IMR-90 (cell line): Measurements from ENCODE around the gene AHI1. TPM values are rescaled to one million over a fixed set of nuclear protein-coding genes. Genes with fewer than 3 reads are reported as not detected.

Source experiments
- ATAC-seq: fragments of 200-7000 bp; cut with Tn5 transposase; 2 replicates; pipeline ENCODE4 v1.9.1; 2020; ENCODE audit warnings: low read depth, mild to moderate bottlenecking, moderate library complexity
- BruUV-seq: library from RNA; stranded (reverse); fragments of 400-500 nt; replicated peaks from 2 replicates; lab custom pipeline; 2021; lab: Mats Ljungman, UMichigan
- CTCF ChIA-PET: fragments of 300-600 bp; formaldehyde crosslinking; extraction: SDS; loops from one replicate; lab custom pipeline; 2021; ENCODE audit warnings: antibody characterized with exemption; lab: Yijun Ruan, JAX
- POLR2A ChIA-PET: fragments of 300-600 bp; sonication (Branson Sonifier 250); formaldehyde crosslinking; loops from one replicate; lab custom pipeline; 2022; ENCODE audit warnings: antibody characterized with exemption; ENCODE audit not compliant: unreplicated experiment; lab: Charles Lee
- DNase-seq: peaks from one replicate; pipeline ENCODE4 v3.0.0; 2013
- H2AFZ ChIP-seq: replicated peaks from 2 replicates; pipeline ENCODE3; 2013; ENCODE audit warnings: low read length, mild to moderate bottlenecking; ENCODE audit not compliant: poor library complexity
- H2AK5ac ChIP-seq: 2 replicates; pipeline ENCODE4 v1.6.1; 2013; ENCODE audit warnings: low read depth, low read length, inconsistent platforms
- H2AK9ac ChIP-seq: replicated peaks from 2 replicates; pipeline ENCODE3; 2013; ENCODE audit warnings: mild to moderate bottlenecking, low read depth, low read length, moderate library complexity; ENCODE audit not compliant: poor library complexity
- H2BK120ac ChIP-seq: 2 replicates; pipeline ENCODE4 v1.6.1; 2013; ENCODE audit warnings: low read depth, low read length, inconsistent platforms
- H2BK15ac ChIP-seq: 3 replicates; pipeline ENCODE4 v1.6.1; 2013; ENCODE audit warnings: low read depth, low read length, inconsistent platforms
- H2BK20ac ChIP-seq: 2 replicates; pipeline ENCODE4 v1.6.1; 2013; ENCODE audit warnings: low read depth, mild to moderate bottlenecking, inconsistent platforms, low read length, moderate library complexity
- H2BK5ac ChIP-seq: 2 replicates; pipeline ENCODE4 v1.6.1; 2013; ENCODE audit warnings: mild to moderate bottlenecking, low read depth, low read length, inconsistent platforms; ENCODE audit not compliant: poor library complexity, severe bottlenecking
- H3K14ac ChIP-seq: replicated peaks from 2 replicates; pipeline ENCODE4 v1.6.1; 2013; ENCODE audit warnings: low read depth, low read length, inconsistent platforms
- H3K18ac ChIP-seq: 2 replicates; pipeline ENCODE4 v1.6.1; 2013; ENCODE audit warnings: low read depth, low read length, control low read depth
- H3K23ac ChIP-seq: 2 replicates; pipeline ENCODE4 v1.6.1; 2013; ENCODE audit warnings: low read depth, low read length, inconsistent platforms
- H3K27ac ChIP-seq: 2 replicates; pipeline ENCODE4 v1.5.1; 2013; ENCODE audit warnings: mild to moderate bottlenecking, control low read depth, low read length; ENCODE audit not compliant: insufficient read depth
- H3K27me3 ChIP-seq: 2 replicates; pipeline ENCODE4 v1.6.1; 2013; ENCODE audit warnings: low read length; ENCODE audit not compliant: control insufficient read depth, insufficient read depth
- H3K36me3 ChIP-seq: 2 replicates; pipeline ENCODE4 v1.6.1; 2013; ENCODE audit warnings: low read length, mixed read lengths; ENCODE audit not compliant: control insufficient read depth, insufficient read depth
- H3K4ac ChIP-seq: 2 replicates; pipeline ENCODE4 v1.6.1; 2013; ENCODE audit warnings: low read depth, low read length, inconsistent platforms
- H3K4me1 ChIP-seq: 2 replicates; pipeline ENCODE4 v1.6.1; 2013; ENCODE audit warnings: low read length, mixed read lengths; ENCODE audit not compliant: control insufficient read depth, insufficient read depth
- H3K4me2 ChIP-seq: 2 replicates; pipeline ENCODE4 v1.6.1; 2013; ENCODE audit warnings: low read depth, mild to moderate bottlenecking, control low read depth, low read length, moderate library complexity
- H3K4me3 ChIP-seq: 2 replicates; pipeline ENCODE4 v1.5.1; 2013; ENCODE audit warnings: low read depth, mild to moderate bottlenecking, control low read depth, low read length, moderate library complexity; ENCODE audit not compliant: insufficient read depth
- H3K56ac ChIP-seq: 2 replicates; pipeline ENCODE4 v1.6.1; 2013; ENCODE audit warnings: low read length, inconsistent platforms; ENCODE audit not compliant: insufficient read depth; ENCODE audit errors: extremely low read depth
- H3K79me1 ChIP-seq, 2 experiments: 2 replicates each; pipeline ENCODE4 v1.6.1; 2013; ENCODE audit warnings: low read length in 2 of 2, inconsistent platforms in 1 of 2, low read depth in 1 of 2
- H3K9ac ChIP-seq: 2 replicates; pipeline ENCODE4 v1.6.1; 2013; ENCODE audit warnings: low read depth, low read length, control low read depth
- H3K9me1 ChIP-seq: 2 replicates; pipeline ENCODE4 v1.6.1; 2013; ENCODE audit warnings: low read length, inconsistent platforms; ENCODE audit not compliant: insufficient read depth
- H3K9me3 ChIP-seq: 2 replicates; pipeline ENCODE4 v1.6.1; 2013; ENCODE audit warnings: low read length; ENCODE audit not compliant: control insufficient read depth, insufficient read depth
- H4K20me1 ChIP-seq: 2 replicates; pipeline ENCODE4 v1.6.1; 2013; ENCODE audit warnings: low read length, inconsistent platforms; ENCODE audit not compliant: insufficient read depth
- H4K5ac ChIP-seq: 2 replicates; pipeline ENCODE4 v1.6.1; 2013; ENCODE audit warnings: mild to moderate bottlenecking, low read depth, low read length, control low read depth
- H4K8ac ChIP-seq, 2 experiments: 2 replicates each; pipeline ENCODE4 v1.6.1; 2013; ENCODE audit warnings: low read depth in 2 of 2, low read length in 2 of 2, control low read depth in 1 of 2, inconsistent platforms in 1 of 2
- H4K91ac ChIP-seq: 2 replicates; pipeline ENCODE4 v1.6.1; 2013; ENCODE audit warnings: low read depth, low read length, inconsistent platforms; ENCODE audit not compliant: insufficient read depth
- BHLHE40 ChIP-seq: fragments of 150-350 bp; IDR thresholded peaks from 2 replicates; pipeline ENCODE4 v1.6.1; 2016; ENCODE audit warnings: mild to moderate bottlenecking, low read depth, low read length
- CEBPB ChIP-seq: IDR thresholded peaks from 2 replicates; pipeline ENCODE4 v1.6.1; 2012; ENCODE audit warnings: low read depth, low read length, improper control_type of control experiment
- CHD1 ChIP-seq: IDR thresholded peaks from 2 replicates; pipeline ENCODE4 v1.6.1; 2012; ENCODE audit warnings: low read depth, low read length, improper control_type of control experiment
- FOS ChIP-seq: fragments of 150-350 bp; IDR thresholded peaks from 2 replicates; pipeline ENCODE4 v1.6.1; 2016; ENCODE audit warnings: low read depth, low read length
- MAFK ChIP-seq: IDR thresholded peaks from 2 replicates; pipeline ENCODE4 v1.6.1; 2012; ENCODE audit warnings: low read depth, low read length, improper control_type of control experiment
- MXI1 ChIP-seq: IDR thresholded peaks from 2 replicates; pipeline ENCODE4 v1.6.1; 2012; ENCODE audit warnings: low read depth, mild to moderate bottlenecking, low read length, moderate library complexity, borderline replicate concordance
- NFE2L2 ChIP-seq: fragments of 150-350 bp; IDR thresholded peaks from 2 replicates; pipeline ENCODE4 v1.6.1; 2016; ENCODE audit warnings: low read depth, mild to moderate bottlenecking, low read length
- RAD21 ChIP-seq: IDR thresholded peaks from 2 replicates; pipeline ENCODE4 v1.6.1; 2012; ENCODE audit warnings: low read length, improper control_type of control experiment
- RCOR1 ChIP-seq: IDR thresholded peaks from 2 replicates; pipeline ENCODE4 v1.6.1; 2012; ENCODE audit warnings: mild to moderate bottlenecking, low read length, improper control_type of control experiment; ENCODE audit not compliant: insufficient replicate concordance
- RFX5 ChIP-seq: IDR thresholded peaks from 2 replicates; pipeline ENCODE4 v1.8.0; 2012; ENCODE audit warnings: low read depth, mild to moderate bottlenecking, low read length, moderate library complexity
- SMC3 ChIP-seq: fragments of 150-350 bp; IDR thresholded peaks from 2 replicates; pipeline ENCODE4 v1.6.1; 2016; ENCODE audit warnings: low read depth, mild to moderate bottlenecking, antibody characterized with exemption, low read length, moderate library complexity
- USF2 ChIP-seq: fragments of 150-350 bp; IDR thresholded peaks from 2 replicates; pipeline ENCODE4 v1.6.1; 2017; ENCODE audit warnings: mild to moderate bottlenecking, antibody characterized with exemption, low read length, low read depth
- WGBS, 2 experiments: methylation state at CpG; one replicate each; pipeline versions ENCODE4 v1.1.5 to v1.1.7; 2013; ENCODE audit warnings: missing lambda C conversion rate in 2 of 2; ENCODE audit not compliant: insufficient read length in 1 of 2; ENCODE audit errors: extremely low coverage in 2 of 2; 5-methylcytosine and 5-hydroxymethylcytosine counted together
- dilution Hi-C: fragments of 300-500 bp; cut with HindIII; formaldehyde crosslinking; loops from one replicate; pipeline ENCODE4 v1.14.3; 2018; ENCODE audit warnings: low sequenced_read_pairs; ENCODE audit not compliant: unreplicated experiment
- in situ Hi-C: fragments of 300-500 bp; cut with MboI; formaldehyde crosslinking; loops from 3 replicates; pipeline ENCODE4 v1.14.3; 2019; ENCODE audit warnings: low sequenced_read_pairs, inconsistent platforms, mixed read lengths
- intact Hi-C: fragments of 100-400 bp; cut with micrococcal nuclease; formaldehyde crosslinking; loops from 2 replicates; pipeline ENCODE4 v1.10.0; 2022
- polyA plus RNA-seq, 3 experiments: library from polyadenylated mRNA; depleted of rRNA; stranded (reverse); fragments of >200 nt; gene quantifications; 2 replicates each; pipeline ENCODE4 v1.2.3, GENCODE V29; 2012; ENCODE audit warnings: low replicate concordance in 1 of 3
- total RNA-seq: library from RNA; depleted of rRNA; stranded (reverse); fragments of >200 nt; gene quantifications from 2 replicates; pipeline ENCODE4 v1.2.3, GENCODE V29; 2012
- TF ChIP-seq, protein P1 (sequence below): fragments of 150-350 bp; IDR thresholded peaks from 2 replicates; pipeline ENCODE4 v1.6.1; 2016; ENCODE audit warnings: low read depth, mild to moderate bottlenecking, low read length, moderate library complexity, borderline replicate concordance

The AHI1 gene
- total and polyA plus RNA-seq, 2 of the 4 experiments (the other 2 are of a cell fraction): 9.5 to 19.4 TPM

- intact Hi-C loops (no loop called here), in situ Hi-C loops (no loop called here), dilution Hi-C loops (no loop called here)
- Histone ChIP-seq H4K91ac (no peak overlapping the region), H3K36me3 (peaks cover 4% of the 10 kb centered on the region; the same call in 1 of the 2 replicates), H3K14ac (no peak overlapping the region), H4K20me1 (no peaks in the 10 kb centered on the region), H2BK15ac (no peak overlapping the region), H2AFZ (no peak overlapping the region), H3K9me1 (no peaks in the 10 kb centered on the region), H3K4me1 (no peaks in the 10 kb centered on the region), H2BK120ac (no peak overlapping the region), H3K56ac (no peak overlapping the region), H2AK5ac (no peak overlapping the region), H3K9me3 (no peaks in the 10 kb centered on the region), H3K79me1 (no peaks in the 10 kb centered on the region), H2BK5ac (no peak overlapping the region), H3K4me2 (no peak overlapping the region), H3K23ac (no peak overlapping the region), H4K8ac (no peak overlapping the region), H3K27me3 (no peaks in the 10 kb centered on the region), H4K5ac (no peak overlapping the region), H3K9ac (no peak overlapping the region), H2BK20ac (no peak overlapping the region), H3K4me3 (no peak overlapping the region), H3K4ac (no peak overlapping the region), H3K27ac (no peak overlapping the region), H2AK9ac (no peak overlapping the region), H3K18ac (no peak overlapping the region)
- no peak for DNase-seq
- no peak for ATAC-seq
- 90% methylated on average over 3 of the region's 4 CpGs; no CpG with 5 or more reads in 1 of the 2 experiments for WGBS, 2 experiments
- POLR2A ChIA-PET: no interaction called here
- TF ChIP-seq BHLHE40 (no peak), CHD1 (no peak), RCOR1 (no peak), RFX5 (no peak), NFE2L2 (no peak), USF2 (no peak), CEBPB (no peak), FOS (no peak), SMC3 (no peak), RAD21 (no peak), MAFK (no peak), MXI1 (no peak)
- TF ChIP-seq, protein P1, sequence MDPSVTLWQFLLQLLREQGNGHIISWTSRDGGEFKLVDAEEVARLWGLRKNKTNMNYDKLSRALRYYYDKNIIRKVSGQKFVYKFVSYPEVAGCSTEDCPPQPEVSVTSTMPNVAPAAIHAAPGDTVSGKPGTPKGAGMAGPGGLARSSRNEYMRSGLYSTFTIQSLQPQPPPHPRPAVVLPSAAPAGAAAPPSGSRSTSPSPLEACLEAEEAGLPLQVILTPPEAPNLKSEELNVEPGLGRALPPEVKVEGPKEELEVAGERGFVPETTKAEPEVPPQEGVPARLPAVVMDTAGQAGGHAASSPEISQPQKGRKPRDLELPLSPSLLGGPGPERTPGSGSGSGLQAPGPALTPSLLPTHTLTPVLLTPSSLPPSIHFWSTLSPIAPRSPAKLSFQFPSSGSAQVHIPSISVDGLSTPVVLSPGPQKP: no peak
- no TSS peak for BruUV-seq
- CTCF ChIA-PET: no interaction called here
Measured at GRCh38 chr6:135324531-135324930, 173.0 kb downstream of the AHI1 start.
